ENCODE results near the gene KRT222.

KRT222 gene

DNA sequence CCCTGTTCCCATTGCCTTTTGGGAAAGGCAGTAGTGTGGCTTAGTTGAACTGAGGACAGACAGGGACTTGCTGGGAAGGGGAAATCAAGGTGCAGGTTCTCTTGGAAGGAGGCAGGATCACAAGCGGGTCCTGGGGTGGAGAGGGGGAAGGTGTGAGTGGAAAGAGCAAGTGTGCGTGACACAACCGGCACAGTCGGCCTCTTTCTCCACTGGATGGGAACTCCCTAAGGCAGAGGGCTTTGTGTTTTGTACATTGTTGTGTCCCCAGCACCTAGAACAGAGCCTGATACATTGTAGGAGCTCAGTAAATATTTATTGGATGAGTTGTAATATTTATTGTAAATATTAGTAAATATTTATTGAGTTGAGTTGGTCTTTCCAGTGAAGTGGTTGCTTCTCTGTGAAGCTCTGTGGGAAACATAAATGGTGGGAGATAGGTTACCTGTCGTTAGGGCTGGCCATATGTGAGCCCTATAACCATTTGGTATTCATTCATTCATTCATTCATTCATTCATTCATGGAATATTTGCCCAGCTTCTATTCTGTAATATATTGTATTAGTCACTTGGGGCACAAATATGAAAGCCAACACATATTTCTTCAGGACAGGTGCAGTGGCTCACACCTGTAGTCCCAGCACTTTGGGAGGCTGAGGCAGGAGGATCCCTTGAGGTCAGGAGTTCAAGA lies 51.4 kb downstream of the KRT222 start:
- DNase-seq, result no peak

DNA sequence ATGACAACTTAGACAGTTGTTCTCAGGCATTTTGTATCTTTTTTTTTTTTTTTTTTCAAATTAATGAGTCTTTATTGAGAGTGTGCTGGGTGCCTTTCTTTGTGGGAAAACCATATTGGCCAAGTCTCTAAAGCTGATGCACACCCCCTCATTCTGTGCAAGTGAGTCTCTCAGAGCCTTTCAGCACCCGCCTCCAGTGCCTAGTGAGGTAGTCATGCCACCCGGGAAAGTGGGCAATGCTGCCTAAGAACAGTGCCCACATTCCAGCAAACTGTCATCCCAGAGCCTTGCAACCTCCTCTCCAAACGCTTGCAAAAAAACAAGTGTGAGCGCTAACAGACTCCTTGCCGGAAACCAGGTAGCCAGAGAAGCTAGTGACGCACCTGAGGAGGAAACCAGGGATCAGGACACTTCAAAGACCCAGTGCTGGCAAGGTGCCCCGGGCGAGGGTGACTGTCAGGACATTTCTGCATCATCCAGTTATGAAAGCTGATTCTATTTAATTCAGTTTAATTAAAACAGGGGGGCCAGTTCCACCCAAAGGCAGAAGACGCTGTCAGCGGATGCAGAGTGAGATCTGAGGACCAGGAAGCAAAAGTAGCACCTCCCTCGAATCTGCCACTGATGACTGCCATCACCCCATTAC lies 52.3 kb downstream of the KRT222 start:
- DNase-seq, result no peak

DNA sequence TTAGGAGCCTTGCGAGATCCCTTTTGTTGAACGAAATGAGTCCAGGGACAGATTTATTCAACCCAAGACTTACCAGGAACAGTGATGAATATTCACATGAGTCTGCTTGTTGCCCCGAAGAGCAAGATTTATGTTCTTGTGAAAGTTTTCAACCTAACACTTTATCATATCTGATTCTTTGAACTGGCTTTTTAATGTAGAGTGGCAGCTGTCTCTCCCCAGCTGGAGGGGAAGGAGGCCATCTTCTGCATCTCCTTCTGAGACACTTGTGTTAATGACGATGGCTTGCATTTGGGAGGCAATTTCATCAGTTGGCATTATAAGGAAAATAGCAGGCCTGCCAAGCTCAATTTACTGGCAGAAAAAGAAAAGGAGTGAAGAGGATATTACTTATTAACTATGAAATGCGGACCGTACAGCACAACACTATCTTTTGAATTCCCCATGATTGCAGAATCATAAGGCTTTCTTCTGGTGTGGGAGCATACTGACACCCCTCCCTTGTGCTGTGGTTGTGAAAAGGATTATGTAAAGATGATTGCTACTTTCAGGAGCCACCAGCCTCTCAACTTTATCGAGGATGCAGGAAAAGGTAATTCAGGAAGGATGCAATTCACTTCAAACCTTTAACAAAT lies 53.0 kb downstream of the KRT222 start:
- DNase-seq, result no peak

DNA sequence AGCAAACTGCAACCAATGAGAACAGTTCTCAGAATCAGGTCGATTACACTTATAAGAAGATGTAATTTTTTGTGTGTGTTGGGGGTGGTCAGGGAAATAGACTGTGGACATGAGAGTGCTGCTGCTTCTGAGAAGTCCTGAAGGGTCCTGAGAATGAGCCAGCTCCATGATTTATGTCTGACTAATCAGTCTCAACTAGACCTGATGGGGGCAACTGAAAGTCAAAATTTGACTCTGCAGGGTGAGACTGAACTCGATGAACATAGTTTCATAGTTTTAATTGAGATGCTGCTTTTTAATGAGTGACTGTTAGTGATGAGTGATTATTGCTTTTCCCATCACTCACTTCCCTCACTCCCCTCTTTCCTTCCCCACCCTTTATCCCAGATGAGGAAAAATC lies 54.6 kb downstream of the KRT222 start:
- no peak for DNase-seq

DNA sequence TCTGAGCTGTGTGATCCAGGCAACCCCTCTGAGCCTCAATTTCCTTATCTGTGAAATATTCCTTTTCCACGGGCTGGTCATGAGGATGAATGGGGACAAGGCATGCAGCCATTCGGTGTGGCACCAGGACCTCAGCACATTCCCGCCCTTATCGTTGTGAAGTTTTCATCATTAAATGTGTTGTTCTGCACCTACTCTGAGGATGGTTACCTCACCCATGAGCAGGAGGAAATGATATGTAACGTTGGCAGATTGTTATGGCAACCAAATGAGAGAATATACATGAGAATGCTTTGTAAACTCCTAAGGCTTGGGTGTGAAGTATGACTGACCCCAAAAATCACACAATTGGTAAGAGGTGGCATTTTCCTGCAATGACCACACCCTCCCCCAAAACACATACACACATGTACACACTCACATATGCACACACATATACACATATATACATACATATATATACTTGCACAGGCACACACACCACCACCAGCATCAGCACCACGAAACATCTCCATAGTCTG lies 56.9 kb downstream of the KRT222 start:
- no peak for DNase-seq

DNA sequence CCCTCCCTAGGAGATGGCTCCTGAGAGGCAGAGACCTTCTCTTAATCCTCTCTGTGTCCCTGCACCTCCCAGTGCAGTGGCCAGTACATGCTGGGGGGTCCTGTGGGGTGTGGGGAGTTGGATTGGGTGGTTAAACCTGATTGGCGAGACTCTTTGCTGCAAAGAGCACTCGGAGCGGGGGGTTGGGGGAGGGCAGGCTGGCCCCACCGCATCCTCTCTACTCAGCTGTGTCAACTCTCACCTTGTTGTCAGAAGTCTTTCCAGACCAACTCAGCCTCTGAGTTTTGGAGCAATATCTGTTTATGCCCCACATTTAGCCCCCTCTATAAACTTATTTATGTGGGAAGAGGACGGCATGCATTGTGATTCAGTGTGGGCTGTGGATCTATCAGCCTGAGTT lies 57.3 kb downstream of the KRT222 start:
- no peak for DNase-seq

DNA sequence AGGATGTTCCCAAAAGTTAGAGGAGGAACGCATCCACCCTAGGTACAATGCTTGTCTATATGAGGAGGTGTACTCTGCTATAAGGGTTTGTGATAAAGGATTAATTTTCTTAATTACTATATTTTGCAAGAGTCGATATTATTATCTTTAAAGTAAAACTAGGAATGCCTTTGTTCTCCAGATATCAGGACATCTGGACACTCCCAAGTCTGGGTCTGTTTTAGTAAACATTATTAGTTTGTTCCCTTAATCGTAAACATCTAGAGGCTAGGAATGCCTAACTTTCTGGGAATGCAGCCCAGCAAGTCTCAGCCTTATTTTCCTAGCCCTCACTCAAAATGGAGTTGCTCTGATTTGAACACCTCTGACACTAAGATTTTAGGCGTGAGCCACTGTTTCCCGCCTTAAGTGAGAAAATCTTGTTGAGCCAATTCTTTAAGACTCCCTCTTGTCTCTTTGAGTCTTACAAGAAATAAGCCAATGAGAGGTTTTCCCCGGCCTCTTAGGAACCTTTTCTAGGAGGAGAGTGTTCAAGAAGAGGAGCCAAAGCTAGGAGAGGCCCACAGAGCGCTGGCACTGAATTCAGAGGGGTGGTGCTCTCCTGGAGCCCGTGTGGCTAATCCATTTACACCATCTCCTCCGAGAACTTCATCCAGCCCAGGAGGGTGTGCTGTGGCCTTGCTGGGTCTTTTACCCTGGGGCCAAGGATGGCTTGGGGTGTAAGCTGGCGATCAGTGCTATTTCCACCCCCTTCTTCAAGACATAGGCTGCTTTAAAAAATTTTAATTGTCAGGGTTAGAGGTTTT lies 58.2 kb downstream of the KRT222 start:
- no peak for DNase-seq

DNA sequence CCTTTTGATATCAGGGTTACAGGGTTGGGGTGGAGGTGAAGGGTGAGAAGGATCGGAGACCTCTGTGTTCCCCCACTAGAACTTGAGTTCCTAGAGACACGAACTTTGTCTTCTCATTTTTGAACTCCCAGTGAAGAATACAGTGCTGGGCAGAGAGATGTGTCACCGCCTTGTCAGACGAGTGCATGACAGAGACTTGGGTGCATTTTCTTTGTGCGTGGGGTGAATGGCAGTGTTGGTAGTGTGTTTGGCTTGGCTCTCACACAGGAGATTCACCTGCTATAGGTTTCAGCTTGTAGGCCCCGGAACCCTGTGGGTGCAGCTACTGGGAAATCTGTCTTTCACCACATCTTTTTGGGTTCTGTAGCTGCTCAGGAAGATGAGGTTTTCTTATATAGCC lies 59.7 kb downstream of the KRT222 start:
- DNase-seq, result no peak
